Body of pancreas (tissue), 4 donors: ENCODE results near the gene MGMT. TPM values are rescaled to one million over a fixed set of nuclear protein-coding genes. Genes with fewer than 3 reads are reported as not detected.

Source experiments
- ATAC-seq: fragments of 150-250 bp; one replicate; pipeline ENCODE4 v1.9.1; 2016
- DNase-seq, 4 donors: peaks; one replicate each; pipeline ENCODE4 v3.0.0-alpha.2; 2019
- H3K27ac ChIP-seq, 4 donors: fragments of 200-600 bp; sonication (generic); 1 replicate in 3 of 4; 2 replicates in 1 of 4; pipeline versions ENCODE4 v1.5.1 to v1.6.1; 2016 to 2019; ENCODE audit warnings: mild to moderate bottlenecking in 1 of 4, mixed read lengths in 1 of 4, moderate library complexity in 1 of 4
- H3K27me3 ChIP-seq, 2 donors: fragments of 200-600 bp; sonication (generic); one replicate each; pipeline ENCODE4 v1.6.0; 2016; ENCODE audit warnings: mild to moderate bottlenecking in 1 of 2
- H3K36me3 ChIP-seq, 2 donors: fragments of 200-600 bp; sonication (generic); replicated peaks in 1 of 2; 2 replicates each; pipeline ENCODE4 v1.5.1; 2016; ENCODE audit warnings: low read depth in 2 of 2; ENCODE audit not compliant: insufficient read depth in 1 of 2
- H3K4me1 ChIP-seq: fragments of 200-600 bp; sonication (generic); one replicate; pipeline ENCODE4 v1.6.0; 2016
- H3K4me3 ChIP-seq, 2 donors: fragments of 200-600 bp; sonication (generic); 1 replicate in 1 of 2; 2 replicates in 1 of 2; pipeline ENCODE4 v1.5.1; 2016 to 2019
- H3K9me3 ChIP-seq, 3 donors: fragments of 200-600 bp; sonication (generic); 1 replicate in 2 of 3; 2 replicates in 1 of 3; pipeline ENCODE4 v1.5.1; 2016
- POLR2A ChIP-seq, 3 donors: fragments of 450-650 bp; IDR thresholded peaks; one replicate each; pipeline ENCODE4 v1.6.1; 2016; ENCODE audit warnings: antibody characterized with exemption in 3 of 3, mild to moderate bottlenecking in 2 of 3
- WGBS, 2 donors: methylation state at CpG; one replicate each; pipeline ENCODE4 v1.1.5; 2017; 5-methylcytosine and 5-hydroxymethylcytosine counted together
- intact Hi-C: fragments of 100-400 bp; cut with DNase I; formaldehyde crosslinking; loops from one replicate; pipeline ENCODE4 v1.15.1; 2023
- total RNA-seq, 2 donors: library from RNA; depleted of rRNA; stranded (reverse); fragments of >200 nt; gene quantifications; one replicate each; pipeline ENCODE4 v1.1.0, GENCODE V29; 2016
- TF ChIP-seq, protein P1 (sequence below), 7 experiments: fragments of 450-650 bp in 4 of 7; fragments of 200-600 bp in 3 of 7; sonication (generic) in 3 of 7; IDR thresholded peaks; one replicate each; pipeline ENCODE4 v1.5.1; 2016 to 2019; ENCODE audit warnings: antibody characterized with exemption in 7 of 7

Gene MGMT
- total RNA-seq, 2 donors from 2014 or later, result 13.7 to 25.4 TPM

GRCh38 chr10:129495698-129496097, 28.7 kb downstream of the MGMT start:
- Histone ChIP-seq H3K9me3 (peaks cover 0 to 4% (median 0%) of the 10 kb centered on the region in 3 donors), H3K4me1 (no peaks in the 10 kb centered on the region), H3K4me3 (no peak overlapping the region), H3K27ac (no peak overlapping the region), H3K27me3 (no peaks in the 10 kb centered on the region), H3K36me3 (no peaks in the 10 kb centered on the region)
- TF ChIP-seq POLR2A (IDR thresholded peaks at IDR 0.05), result no peak
- TF ChIP-seq, protein P1, sequence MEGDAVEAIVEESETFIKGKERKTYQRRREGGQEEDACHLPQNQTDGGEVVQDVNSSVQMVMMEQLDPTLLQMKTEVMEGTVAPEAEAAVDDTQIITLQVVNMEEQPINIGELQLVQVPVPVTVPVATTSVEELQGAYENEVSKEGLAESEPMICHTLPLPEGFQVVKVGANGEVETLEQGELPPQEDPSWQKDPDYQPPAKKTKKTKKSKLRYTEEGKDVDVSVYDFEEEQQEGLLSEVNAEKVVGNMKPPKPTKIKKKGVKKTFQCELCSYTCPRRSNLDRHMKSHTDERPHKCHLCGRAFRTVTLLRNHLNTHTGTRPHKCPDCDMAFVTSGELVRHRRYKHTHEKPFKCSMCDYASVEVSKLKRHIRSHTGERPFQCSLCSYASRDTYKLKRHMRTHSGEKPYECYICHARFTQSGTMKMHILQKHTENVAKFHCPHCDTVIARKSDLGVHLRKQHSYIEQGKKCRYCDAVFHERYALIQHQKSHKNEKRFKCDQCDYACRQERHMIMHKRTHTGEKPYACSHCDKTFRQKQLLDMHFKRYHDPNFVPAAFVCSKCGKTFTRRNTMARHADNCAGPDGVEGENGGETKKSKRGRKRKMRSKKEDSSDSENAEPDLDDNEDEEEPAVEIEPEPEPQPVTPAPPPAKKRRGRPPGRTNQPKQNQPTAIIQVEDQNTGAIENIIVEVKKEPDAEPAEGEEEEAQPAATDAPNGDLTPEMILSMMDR (IDR thresholded peaks at IDR 0.05), result no peak
- intact Hi-C loops, result no loop called here
- 80 to 91% methylated on average over 8 of the region's 8 CpGs for WGBS, 2 donors
- DNase-seq, result no peak
- no peak for ATAC-seq

DNA sequence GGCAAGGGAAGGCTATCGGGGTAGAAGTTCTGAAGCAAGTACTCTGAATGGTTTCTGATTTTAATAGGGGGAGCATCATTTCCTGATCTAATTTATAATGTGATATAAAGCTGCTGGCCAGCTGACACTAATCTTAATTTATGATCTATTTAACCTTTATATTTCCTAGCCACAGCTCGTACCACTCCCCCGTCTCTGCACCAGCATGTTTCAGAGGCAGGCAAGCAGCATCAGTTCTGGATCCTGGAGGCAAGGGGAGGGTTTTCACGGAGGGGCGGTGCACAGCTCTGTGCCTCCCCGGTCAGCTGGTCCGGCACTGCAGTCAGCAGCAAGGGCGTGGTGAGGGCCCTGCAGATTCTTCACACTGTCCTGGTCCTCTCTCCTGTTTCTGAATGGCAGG, 30.0 kb downstream of the MGMT start:
- 92 to 98% methylated on average over 8 of the region's 8 CpGs for WGBS, 2 donors
- Histone ChIP-seq H3K9me3 (peaks cover 0 to 1% (median 0%) of the 10 kb centered on the region in 3 donors), H3K4me3 (no peak overlapping the region), H3K27me3 (no peaks in the 10 kb centered on the region), H3K27ac (no peak overlapping the region), H3K36me3 (no peaks in the 10 kb centered on the region), H3K4me1 (no peaks in the 10 kb centered on the region)
- TF ChIP-seq POLR2A (IDR thresholded peaks at IDR 0.05), result no peak
- TF ChIP-seq, protein P1 (IDR thresholded peaks at IDR 0.05), result no peak
- no peak for DNase-seq
- ATAC-seq, result no peak
- intact Hi-C loops, result no loop called here

DNA sequence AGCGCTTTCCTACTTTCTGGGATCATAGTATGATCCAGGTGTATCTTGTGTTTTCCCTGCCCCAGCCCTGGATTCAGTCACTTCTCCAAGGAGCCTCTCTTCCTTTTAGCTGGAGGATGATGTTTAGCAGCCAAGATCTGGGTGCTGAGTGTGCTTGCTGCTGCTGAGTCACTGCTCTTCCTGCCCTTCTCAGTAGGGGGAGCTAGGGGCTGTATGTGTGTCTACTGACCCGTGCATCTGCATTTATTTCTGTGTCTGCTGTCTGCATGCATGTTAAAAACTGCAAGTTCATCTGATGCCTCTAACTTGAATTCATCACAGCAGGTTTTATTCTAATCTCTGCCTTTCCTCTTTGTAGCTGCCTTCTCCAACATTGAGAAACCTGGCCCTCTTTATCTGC, 31.6 kb downstream of the MGMT start:
- Histone ChIP-seq H3K4me3 (no peak overlapping the region), H3K9me3 (no peaks in the 10 kb centered on the region), H3K27me3 (no peaks in the 10 kb centered on the region), H3K36me3 (no peaks in the 10 kb centered on the region), H3K27ac (no peak overlapping the region), H3K4me1 (no peaks in the 10 kb centered on the region)
- TF ChIP-seq POLR2A (IDR thresholded peaks at IDR 0.05), result no peak
- TF ChIP-seq, protein P1 (IDR thresholded peaks at IDR 0.05), result no peak
- ATAC-seq (no peak), DNase-seq (no peak)
- 88 to 92% methylated on average over 2 of the region's 2 CpGs for WGBS, 2 donors
- intact Hi-C loops, result no loop called here

DNA sequence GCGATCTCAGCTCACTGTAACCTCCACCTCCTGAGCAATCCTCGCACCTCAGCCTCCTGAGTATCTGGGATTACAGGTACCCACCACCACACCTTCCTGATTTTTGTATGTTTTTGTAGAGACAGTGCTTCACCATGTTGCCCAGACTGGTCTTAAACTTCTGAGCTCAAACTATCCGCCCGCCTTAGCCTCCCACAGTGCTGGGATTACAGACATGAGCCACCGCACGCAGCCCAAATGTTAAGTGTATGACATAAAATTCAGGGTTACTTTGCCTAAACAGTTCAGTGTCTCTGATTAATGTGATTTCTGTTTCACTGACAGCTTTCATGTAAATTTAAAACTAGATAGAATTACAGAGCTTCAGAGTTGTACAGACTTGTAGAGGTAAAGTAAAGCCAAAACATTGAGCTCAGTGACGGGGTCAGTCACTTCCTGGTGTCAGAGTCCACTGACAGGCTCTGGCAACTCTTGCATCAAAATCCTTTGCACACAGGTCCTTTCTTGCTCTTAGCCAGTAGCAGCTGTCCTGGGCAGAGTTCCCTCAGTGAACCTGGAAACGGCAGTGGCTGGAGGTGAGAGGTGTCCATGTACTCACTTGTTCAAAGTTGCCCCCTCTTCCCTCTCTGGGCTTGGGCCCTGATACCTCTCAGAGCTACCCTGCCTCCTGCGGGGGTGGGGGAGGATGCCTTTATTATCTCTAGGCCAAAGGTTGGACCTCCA, 33.7 kb downstream of the MGMT start:
- Histone ChIP-seq H3K9me3 (no peaks in the 10 kb centered on the region), H3K36me3 (no peaks in the 10 kb centered on the region), H3K4me3 (no peak overlapping the region), H3K4me1 (no peaks in the 10 kb centered on the region), H3K27me3 (no peaks in the 10 kb centered on the region), H3K27ac (no peak overlapping the region)
- intact Hi-C loops, result no loop called here
- no peak for DNase-seq
- no peak for ATAC-seq
- 93 to 96% methylated on average over 9 of the region's 9 CpGs for WGBS, 2 donors
- TF ChIP-seq, protein P1 (IDR thresholded peaks at IDR 0.05), result no peak
- TF ChIP-seq POLR2A (IDR thresholded peaks at IDR 0.05), result no peak
